NCI-H69 (cell line): Measurements from ENCODE around the gene C7orf25.

Source experiments
- DNase-seq: peaks from one replicate; lab custom pipeline; 2025; lab: John Stamatoyannopoulos, UW

C7orf25 gene

GRCh38 chr7:42877862-42878261 is 34.0 kb downstream of the C7orf25 start:
- DNase-seq: no peak

GRCh38 chr7:42876182-42877068 is 35.4 kb downstream of the C7orf25 start:
- peak; percentile 50 for DNase-seq

- DNase-seq: no peak
Measured at GRCh38 chr7:42869131-42870020, 42.5 kb downstream of the C7orf25 start.

GRCh38 chr7:42868480-42868879 is 43.4 kb downstream of the C7orf25 start:
- no peak for DNase-seq
